Measurements from ENCODE around the gene KLHL29.

GRCh38 chr2:23385351-23385747 lies 370 bp downstream of the KLHL29 start:
- no peak for TF ChIP-seq JUN (IDR thresholded peaks at IDR 0.05; ENCODE audit: borderline replicate concordance, insufficient read depth, insufficient read length, low read depth)
- no peak for TF ChIP-seq CTCF (IDR thresholded peaks at IDR 0.05; ENCODE audit: extremely low read depth in 1 of 2, insufficient read depth in 1 of 2, low read depth in 1 of 2, low read length in 2 of 2)
- TF ChIP-seq POLR2A (IDR thresholded peaks at IDR 0.05; ENCODE audit: low read depth, low read length) = no peak
- no peak for TF ChIP-seq MYC (IDR thresholded peaks at IDR 0.05; ENCODE audit: low read depth, low read length)
- no peak for TF ChIP-seq EZH2 (IDR thresholded peaks at IDR 0.05; ENCODE audit: borderline replicate concordance, low read depth, low read length, severe bottlenecking)
- no peak for TF ChIP-seq FOS (IDR thresholded peaks at IDR 0.05; ENCODE audit: borderline replicate concordance, insufficient read depth, low read length)
- TF ChIP-seq MAX (IDR thresholded peaks at IDR 0.05; ENCODE audit: insufficient read depth, insufficient read length) = no peak
- TF ChIP-seq POLR2AphosphoS5 (IDR thresholded peaks at IDR 0.05; ENCODE audit: insufficient read depth, low read depth, low read length) = no peak
- TF ChIP-seq GATA2 (IDR thresholded peaks at IDR 0.05; ENCODE audit: insufficient read depth, insufficient read length, low read depth, low read length) = no peak

Measured in endothelial cell of umbilical vein (primary cell).